ENCODE data around the gene BCL7A.

DNA sequence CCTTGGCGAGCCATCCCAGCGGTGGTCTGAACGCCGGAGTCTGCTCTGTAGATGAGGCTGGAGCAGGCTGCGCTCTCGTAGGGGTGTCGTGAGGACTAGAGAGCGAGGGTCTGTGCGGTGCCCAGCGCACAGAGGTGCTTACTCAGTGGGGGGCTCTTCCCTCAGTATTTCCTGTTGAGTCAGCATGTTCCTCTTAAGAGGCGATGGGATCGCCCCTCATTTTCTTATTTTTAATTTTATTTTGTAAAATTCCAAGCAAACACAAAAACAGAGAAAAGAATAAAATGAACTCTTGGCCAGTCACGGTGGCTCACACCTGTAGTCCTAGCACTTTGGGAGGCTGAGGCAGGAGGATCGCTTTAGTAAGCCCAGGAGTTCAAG is 40.8 kb upstream of the BCL7A start:
- TF ChIP-seq, protein P1, sequence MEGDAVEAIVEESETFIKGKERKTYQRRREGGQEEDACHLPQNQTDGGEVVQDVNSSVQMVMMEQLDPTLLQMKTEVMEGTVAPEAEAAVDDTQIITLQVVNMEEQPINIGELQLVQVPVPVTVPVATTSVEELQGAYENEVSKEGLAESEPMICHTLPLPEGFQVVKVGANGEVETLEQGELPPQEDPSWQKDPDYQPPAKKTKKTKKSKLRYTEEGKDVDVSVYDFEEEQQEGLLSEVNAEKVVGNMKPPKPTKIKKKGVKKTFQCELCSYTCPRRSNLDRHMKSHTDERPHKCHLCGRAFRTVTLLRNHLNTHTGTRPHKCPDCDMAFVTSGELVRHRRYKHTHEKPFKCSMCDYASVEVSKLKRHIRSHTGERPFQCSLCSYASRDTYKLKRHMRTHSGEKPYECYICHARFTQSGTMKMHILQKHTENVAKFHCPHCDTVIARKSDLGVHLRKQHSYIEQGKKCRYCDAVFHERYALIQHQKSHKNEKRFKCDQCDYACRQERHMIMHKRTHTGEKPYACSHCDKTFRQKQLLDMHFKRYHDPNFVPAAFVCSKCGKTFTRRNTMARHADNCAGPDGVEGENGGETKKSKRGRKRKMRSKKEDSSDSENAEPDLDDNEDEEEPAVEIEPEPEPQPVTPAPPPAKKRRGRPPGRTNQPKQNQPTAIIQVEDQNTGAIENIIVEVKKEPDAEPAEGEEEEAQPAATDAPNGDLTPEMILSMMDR (conservative IDR thresholded peaks at IDR 0.05 in 1 of 2, IDR thresholded peaks at IDR 0.05 in 1 of 2; ENCODE audit: extremely low read depth in 1 of 2, insufficient read depth in 1 of 2, low read depth in 1 of 2, low read length in 2 of 2), result no peak
- TF ChIP-seq EZH2 (IDR thresholded peaks at IDR 0.05; ENCODE audit: borderline replicate concordance, low read length), result no peak

Measured in mammary epithelial cell (primary cell).